ENCODE results near the gene CTRB2.
"Not testable (repeated sequence)": the region's sequence is repeated elsewhere in the genome, so short reads cannot be mapped to it uniquely, and the experiment has no call there.

The CTRB2 gene

GRCh38 chr16:75216576-75216975, 9.6 kb upstream of the CTRB2 start:
- H3K27ac ChIP-seq, result no peak overlapping the region
- TF ChIP-seq CTCF (IDR thresholded peaks at IDR 0.05), result no peak
- H3K4me3 ChIP-seq (ENCODE audit: low read depth in 1 of 2, low read length in 1 of 2), result no peak overlapping the region
- no peaks in the 10 kb centered on the region for H3K9me3 ChIP-seq
- no peaks in the 10 kb centered on the region for H3K4me1 ChIP-seq (ENCODE audit: control insufficient read depth in 1 of 2, insufficient read depth in 1 of 2, low read depth in 1 of 2, low read length in 1 of 2)
- H3K27me3 ChIP-seq, result peaks cover 7% of the 10 kb centered on the region
- H3K36me3 ChIP-seq, result no peaks in the 10 kb centered on the region

GRCh38 chr16:75216127-75216526, 9.2 kb upstream of the CTRB2 start:
- no peaks in the 10 kb centered on the region for H3K9me3 ChIP-seq
- H3K36me3 ChIP-seq, result no peaks in the 10 kb centered on the region
- peaks cover 7% of the 10 kb centered on the region for H3K27me3 ChIP-seq
- no peak overlapping the region for H3K4me3 ChIP-seq (ENCODE audit: low read depth in 1 of 2, low read length in 1 of 2)
- TF ChIP-seq CTCF (IDR thresholded peaks at IDR 0.05), result no peak
- no peaks in the 10 kb centered on the region for H3K4me1 ChIP-seq (ENCODE audit: control insufficient read depth in 1 of 2, insufficient read depth in 1 of 2, low read depth in 1 of 2, low read length in 1 of 2)
- H3K27ac ChIP-seq, result no peak overlapping the region

GRCh38 chr16:75211286-75211685, 4.3 kb upstream of the CTRB2 start:
- not testable (repeated sequence) for H3K27me3 ChIP-seq

GRCh38 chr16:75209944-75210343, 3.0 kb upstream of the CTRB2 start:
- Histone ChIP-seq H3K27me3 (no peaks in the 10 kb centered on the region), H3K27ac (no peak overlapping the region), H3K9me3 (no peaks in the 10 kb centered on the region), H3K36me3 (no peaks in the 10 kb centered on the region), H3K4me3 (ENCODE audit: low read depth in 1 of 2, low read length in 1 of 2) (no peak overlapping the region), H3K4me1 (ENCODE audit: control insufficient read depth in 1 of 2, insufficient read depth in 1 of 2, low read depth in 1 of 2, low read length in 1 of 2) (no peaks in the 10 kb centered on the region)
- TF ChIP-seq CTCF (IDR thresholded peaks at IDR 0.05), result no peak

More at GRCh38 chr16:75211286-75211685, 4.3 kb upstream of the CTRB2 start:
- H3K27ac ChIP-seq; H3K9me3 ChIP-seq; H3K36me3 ChIP-seq; H3K4me1 ChIP-seq (ENCODE audit: control insufficient read depth in 1 of 2, insufficient read depth in 1 of 2, low read depth in 1 of 2, low read length in 1 of 2); H3K4me3 ChIP-seq (ENCODE audit: low read depth in 1 of 2, low read length in 1 of 2): not testable (repeated sequence)

GRCh38 chr16:75209514-75209913, 2.6 kb upstream of the CTRB2 start:
- H3K36me3 ChIP-seq; H3K4me1 ChIP-seq (ENCODE audit: control insufficient read depth in 1 of 2, insufficient read depth in 1 of 2, low read depth in 1 of 2, low read length in 1 of 2); H3K27me3 ChIP-seq; H3K9me3 ChIP-seq; H3K27ac ChIP-seq; H3K4me3 ChIP-seq (ENCODE audit: low read depth in 1 of 2, low read length in 1 of 2): not testable (repeated sequence)

- no peaks in the 10 kb centered on the region for H3K27me3 ChIP-seq
- H3K9me3 ChIP-seq, result no peaks in the 10 kb centered on the region
- no peaks in the 10 kb centered on the region for H3K36me3 ChIP-seq
- no peak overlapping the region for H3K27ac ChIP-seq
- H3K4me3 ChIP-seq (ENCODE audit: low read depth in 1 of 2, low read length in 1 of 2), result no peak overlapping the region
- TF ChIP-seq CTCF (IDR thresholded peaks at IDR 0.05), result no peak
- no peaks in the 10 kb centered on the region for H3K4me1 ChIP-seq (ENCODE audit: control insufficient read depth in 1 of 2, insufficient read depth in 1 of 2, low read depth in 1 of 2, low read length in 1 of 2)
Measured at GRCh38 chr16:75208861-75209505, 2.0 kb upstream of the CTRB2 start.

Data from neutrophil (primary cell).